Activated CD8-positive, alpha-beta T cell treated with anti-CD3 and anti-CD28 coated beads, Interleukin-2, amount 10 ng/mL, durations not matched to agents 7 days and 5 days (primary cell): ENCODE measurements around the gene RPL15. TPM values are rescaled to one million over a fixed set of nuclear protein-coding genes. Genes with fewer than 3 reads are reported as not detected.

Experiments
- ATAC-seq: fragments of 150-1000 bp; cut with Tn5 transposase; one replicate; pipeline ENCODE4 v1.10.0; 2021; ENCODE audit warnings: moderate library complexity
- CTCF ChIA-PET: fragments of 350-600 bp; sonication (Branson Sonifier 250); formaldehyde crosslinking; loops from one replicate; lab custom pipeline; 2021; ENCODE audit warnings: antibody characterized with exemption; lab: Charles Lee
- POLR2A ChIA-PET: fragments of 350-600 bp; sonication (Branson Sonifier 250); formaldehyde crosslinking; loops from one replicate; lab custom pipeline; 2021; ENCODE audit warnings: antibody characterized with exemption; lab: Charles Lee
- DNase-seq: peaks from one replicate; pipeline ENCODE4 v3.0.0-alpha.2; 2020
- H3K27ac Mint-ChIP-seq: one replicate; pipeline ENCODE4 v1.8.0; 2021; ENCODE audit warnings: mild to moderate bottlenecking, mixed read lengths
- H3K27me3 Mint-ChIP-seq: one replicate; pipeline ENCODE4 v1.8.0; 2021; ENCODE audit warnings: low read depth, mixed read lengths
- H3K36me3 Mint-ChIP-seq: one replicate; pipeline ENCODE4 v1.8.0; 2021; ENCODE audit warnings: low read depth, mixed read lengths
- H3K4me1 Mint-ChIP-seq: one replicate; pipeline ENCODE4 v1.8.0; 2021; ENCODE audit warnings: low read depth, mixed read lengths
- H3K4me3 Mint-ChIP-seq: one replicate; pipeline ENCODE4 v1.8.0; 2021; ENCODE audit warnings: mild to moderate bottlenecking, mixed read lengths
- H3K9me3 Mint-ChIP-seq: one replicate; pipeline ENCODE4 v1.8.0; 2022; ENCODE audit warnings: mixed read lengths; ENCODE audit not compliant: insufficient read depth
- total RNA-seq, 2 experiments: library from RNA; stranded (reverse); gene quantifications; one replicate each; pipeline ENCODE4 v1.2.3, GENCODE V29; 2021

The RPL15 gene
- total RNA-seq, 2 experiments from 2014 or later: 1,496 to 1,569 TPM

DNA sequence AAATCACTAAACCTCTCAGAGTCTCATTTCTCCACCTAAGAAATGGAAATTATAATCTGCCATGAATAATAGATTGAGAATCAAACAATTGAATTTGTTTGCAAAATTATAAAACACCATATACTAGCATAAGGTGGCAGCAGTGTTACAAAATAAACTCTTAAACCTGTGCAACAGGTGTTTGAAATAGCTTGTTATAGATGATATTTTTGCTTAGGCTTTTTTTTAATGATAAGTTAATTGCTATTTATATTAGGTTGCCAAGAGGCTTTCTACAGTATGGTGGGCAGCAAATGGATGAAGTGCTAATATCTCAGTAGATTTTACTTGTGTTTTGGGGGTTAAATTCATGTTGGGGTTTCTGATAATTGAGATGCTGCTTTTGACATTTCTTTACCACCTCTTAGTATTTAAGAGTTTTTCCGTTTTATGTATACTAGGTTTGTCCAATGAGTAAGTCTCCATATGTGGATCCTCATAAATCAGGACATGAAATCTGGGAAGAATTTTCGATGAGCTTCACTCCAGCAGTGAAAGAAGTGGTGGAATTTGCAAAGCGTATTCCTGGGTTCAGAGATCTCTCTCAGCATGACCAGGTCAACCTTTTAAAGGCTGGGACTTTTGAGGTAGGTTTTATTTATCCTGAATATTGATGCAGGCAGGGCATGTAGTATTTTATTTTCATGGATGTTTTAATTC, 47.8 kb downstream of the RPL15 start:
- Mint-ChIP-seq H3K27me3 (no peaks in the 10 kb centered on the region), H3K27ac (no peak overlapping the region), H3K4me1 (no peaks in the 10 kb centered on the region), H3K4me3 (no peak overlapping the region), H3K36me3 (peaks cover 4% of the 10 kb centered on the region), H3K9me3 (no peaks in the 10 kb centered on the region)
- ATAC-seq (no peak), DNase-seq (no peak)
- POLR2A ChIA-PET: no interaction called here
- CTCF ChIA-PET: no interaction called here

DNA sequence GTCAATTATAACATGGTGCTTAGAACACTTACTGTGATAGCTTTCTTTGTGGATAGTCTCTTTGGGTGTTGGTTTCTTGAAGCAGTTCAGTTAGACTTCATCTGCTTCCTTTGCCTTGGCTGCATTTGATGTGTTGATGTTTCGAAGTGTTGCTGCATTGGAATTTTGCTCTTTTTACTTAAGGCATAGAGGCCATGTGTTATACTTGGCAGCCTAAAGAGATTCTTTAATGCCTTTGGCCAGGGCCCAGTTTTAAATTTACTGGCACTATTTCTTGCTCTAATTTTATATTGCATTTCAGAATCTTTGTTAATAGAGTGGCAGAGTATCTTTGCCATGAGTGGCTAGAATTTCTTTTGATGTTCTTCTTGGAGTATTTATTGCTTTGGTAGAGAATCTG, 49.4 kb downstream of the RPL15 start:
- Mint-ChIP-seq H3K4me1 (no peaks in the 10 kb centered on the region), H3K27me3 (no peaks in the 10 kb centered on the region), H3K27ac (no peak overlapping the region), H3K4me3 (no peak overlapping the region), H3K36me3 (peaks cover 4% of the 10 kb centered on the region), H3K9me3 (no peaks in the 10 kb centered on the region)
- CTCF ChIA-PET: no interaction called here
- no peak for DNase-seq
- POLR2A ChIA-PET: no interaction called here
- ATAC-seq: no peak

DNA sequence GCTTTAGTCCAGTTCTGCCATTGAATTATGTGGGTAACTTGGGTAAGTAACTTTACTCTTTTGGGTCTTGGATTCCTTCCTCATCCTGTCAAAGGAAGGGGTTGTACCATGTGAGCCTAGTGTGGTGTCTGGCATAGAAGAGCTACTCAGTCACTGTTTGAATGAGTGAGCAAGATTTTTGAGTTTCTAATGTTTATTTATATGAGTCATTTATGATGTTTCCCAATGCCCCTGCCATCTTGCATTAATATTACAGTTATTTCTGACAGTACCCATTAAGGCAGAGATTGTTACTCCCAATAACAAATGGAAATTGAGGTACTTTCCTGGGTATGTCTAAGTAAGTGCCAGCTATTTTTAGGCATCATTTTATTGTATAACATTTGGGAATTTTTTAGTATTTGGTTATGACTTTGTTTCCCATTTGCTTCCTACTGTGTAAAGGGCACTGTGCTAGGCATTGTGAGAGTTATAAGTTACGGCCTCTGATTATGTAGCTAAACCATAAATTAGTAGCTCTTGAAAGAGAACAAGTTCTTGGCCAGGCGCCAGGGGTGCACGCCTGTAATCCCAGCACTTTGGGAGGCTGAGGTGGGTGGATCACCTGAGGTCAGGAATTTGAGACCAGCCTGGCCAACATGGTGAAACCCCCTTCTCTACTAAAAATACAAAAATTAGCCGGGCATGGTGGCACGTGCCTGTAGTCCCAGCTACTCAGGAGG, 51.7 kb downstream of the RPL15 start:
- Mint-ChIP-seq H3K27ac (no peak overlapping the region), H3K9me3 (no peaks in the 10 kb centered on the region), H3K4me1 (no peaks in the 10 kb centered on the region), H3K4me3 (no peak overlapping the region), H3K36me3 (peaks cover 4% of the 10 kb centered on the region), H3K27me3 (no peaks in the 10 kb centered on the region)
- ATAC-seq (no peak), DNase-seq (no peak)
- CTCF ChIA-PET: interaction anchor here (0.6 kb wide), 1 partner anchor 10 kb away, joined by 3 read pairs; no protein-coding TSS in a partner anchor
- POLR2A ChIA-PET: interaction anchor here (1.2 kb wide), 1 partner anchor 19 kb away, joined by 3 read pairs; no protein-coding TSS in a partner anchor

DNA sequence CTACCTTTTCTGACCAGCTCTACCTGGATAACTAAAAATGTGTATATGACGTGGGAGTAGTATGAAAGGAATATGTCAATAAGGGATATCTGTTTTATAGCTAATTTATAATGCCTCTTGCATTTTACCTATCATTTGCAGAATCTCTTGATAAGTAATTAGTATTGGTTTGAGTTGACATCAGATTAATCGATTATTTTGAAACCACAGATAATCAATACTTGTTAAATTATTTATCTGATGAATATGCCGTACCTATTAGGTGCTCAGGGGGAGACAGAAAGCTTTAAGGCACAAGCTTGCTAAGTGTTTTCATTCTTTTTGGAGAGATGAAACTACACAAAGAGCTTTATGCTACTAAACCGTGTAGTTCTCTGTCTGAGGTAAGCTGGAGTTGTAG, 52.5 kb downstream of the RPL15 start:
- H3K9me3 Mint-ChIP-seq: no peaks in the 10 kb centered on the region
- CTCF ChIA-PET: no interaction called here
- ATAC-seq (no peak), DNase-seq (no peak)
- no peak overlapping the region for H3K27ac Mint-ChIP-seq
- H3K27me3 Mint-ChIP-seq: no peaks in the 10 kb centered on the region
- H3K4me3 Mint-ChIP-seq: no peak overlapping the region
- H3K36me3 Mint-ChIP-seq: peaks cover 3% of the 10 kb centered on the region
- POLR2A ChIA-PET: no interaction called here
- no peaks in the 10 kb centered on the region for H3K4me1 Mint-ChIP-seq

Other genes with a start within 250 kb of the RPL15 start
- gene UBE2E1, start 111.2 kb upstream of the RPL15 start, total RNA-seq: 10 to 100 TPM; 54.0 to 54.9 TPM
- gene NKIRAS1, start 142 bp upstream of the RPL15 start, total RNA-seq: 1 to 10 TPM; 2.2 to 3.1 TPM
- 1 to 10 TPM; 2.6 to 3.0 TPM for gene NR1D2, start 28.2 kb downstream of the RPL15 start, total RNA-seq